Activated gamma-delta T cell (primary cell): Measurements from ENCODE around the gene HTR3A.

Experiments used
- DNase-seq: peaks from one replicate; lab custom pipeline; 2025; lab: John Stamatoyannopoulos, UW

HTR3A gene

GRCh38 chr11:114019046-114019445, 44.1 kb downstream of the HTR3A start:
- no peak for DNase-seq

GRCh38 chr11:114019574-114019973, 44.7 kb downstream of the HTR3A start:
- no peak for DNase-seq

- DNase-seq: no peak
Measured at GRCh38 chr11:114025329-114025907, 50.5 kb downstream of the HTR3A start.

GRCh38 chr11:114026355-114026754, 51.4 kb downstream of the HTR3A start:
- no peak for DNase-seq

GRCh38 chr11:114027391-114027790, 52.5 kb downstream of the HTR3A start:
- DNase-seq: no peak

- no peak for DNase-seq
Measured at GRCh38 chr11:114027926-114028325, 53.0 kb downstream of the HTR3A start.

- no peak for DNase-seq
Measured at GRCh38 chr11:114031246-114031966, 56.5 kb downstream of the HTR3A start.

GRCh38 chr11:114031967-114032320, 57.0 kb downstream of the HTR3A start:
- no peak for DNase-seq

- no peak for DNase-seq
Measured at GRCh38 chr11:114033066-114033465, 58.2 kb downstream of the HTR3A start.

- DNase-seq: no peak
Measured at GRCh38 chr11:114033572-114033971, 58.7 kb downstream of the HTR3A start.

GRCh38 chr11:114034956-114035355, 60.0 kb downstream of the HTR3A start:
- no peak for DNase-seq

GRCh38 chr11:114036147-114036811, 61.4 kb downstream of the HTR3A start:
- DNase-seq: peak; percentile 26

- DNase-seq: no peak
Measured at GRCh38 chr11:114036958-114037357, 62.0 kb downstream of the HTR3A start.

- DNase-seq: no peak
Measured at GRCh38 chr11:114039551-114039950, 64.6 kb downstream of the HTR3A start.
